CD8-positive, alpha-beta memory T cell (primary cell): ENCODE results near the gene HAND2. TPM values are rescaled to one million over a fixed set of nuclear protein-coding genes. Genes with fewer than 3 reads are reported as not detected.
A peak's percentile ranks its signal among the peaks of the same experiment; 100 is the strongest.

Experiments used
- CTCF ChIA-PET: fragments of 350-600 bp; sonication (Branson Sonifier 250); formaldehyde crosslinking; loops from one replicate; lab custom pipeline; 2021; ENCODE audit warnings: antibody characterized with exemption; lab: Charles Lee
- POLR2A ChIA-PET: fragments of 350-600 bp; sonication (Branson Sonifier 250); formaldehyde crosslinking; loops from one replicate; lab custom pipeline; 2021; ENCODE audit warnings: antibody characterized with exemption; lab: Charles Lee
- DNase-seq, 5 donors: peaks; one replicate each; pipeline versions ENCODE4 v3.0.0 to v3.0.0-alpha.2; 2020 to 2022; ENCODE audit warnings: mixed read lengths in 1 of 5
- H3K27ac ChIP-seq: one replicate; pipeline ENCODE4 v1.7.0; 2013; ENCODE audit warnings: low read depth, mild to moderate bottlenecking, low read length, moderate library complexity
- H3K27me3 ChIP-seq: 2 replicates; pipeline ENCODE4 v1.7.0; 2013; ENCODE audit warnings: low read length, mild to moderate bottlenecking; ENCODE audit not compliant: insufficient read depth, poor library complexity, severe bottlenecking
- H3K36me3 ChIP-seq: 2 replicates; pipeline ENCODE4 v1.7.0; 2013; ENCODE audit warnings: mild to moderate bottlenecking, low read length, moderate library complexity; ENCODE audit not compliant: insufficient read depth
- H3K4me1 ChIP-seq: 2 replicates; pipeline ENCODE4 v1.7.0; 2013; ENCODE audit warnings: mild to moderate bottlenecking, low read length, moderate library complexity; ENCODE audit not compliant: insufficient read depth
- H3K4me3 ChIP-seq: 2 replicates; pipeline ENCODE4 v1.7.0; 2013; ENCODE audit warnings: mild to moderate bottlenecking, low read length
- H3K9me3 ChIP-seq: 2 replicates; pipeline ENCODE4 v1.7.0; 2013; ENCODE audit warnings: mild to moderate bottlenecking, low read length
- H3K27ac Mint-ChIP-seq, 8 donors: one replicate each; pipeline ENCODE4 v1.8.0; 2020 to 2021; ENCODE audit warnings: mixed read lengths in 8 of 8, mild to moderate bottlenecking in 6 of 8, inconsistent platforms in 3 of 8, moderate library complexity in 3 of 8
- H3K27me3 Mint-ChIP-seq, 2 donors: one replicate each; pipeline ENCODE4 v1.8.0; 2020 to 2021; ENCODE audit warnings: mixed read lengths in 2 of 2, mild to moderate bottlenecking in 1 of 2, moderate library complexity in 1 of 2
- H3K36me3 Mint-ChIP-seq, 3 donors: one replicate each; pipeline ENCODE4 v1.8.0; 2020 to 2021; ENCODE audit warnings: mixed read lengths in 3 of 3, inconsistent platforms in 1 of 3, mild to moderate bottlenecking in 1 of 3
- H3K4me1 Mint-ChIP-seq, 3 donors: one replicate each; pipeline ENCODE4 v1.8.0; 2020 to 2021; ENCODE audit warnings: mixed read lengths in 3 of 3, inconsistent platforms in 1 of 3, mild to moderate bottlenecking in 1 of 3
- H3K4me3 Mint-ChIP-seq, 7 donors: one replicate each; pipeline ENCODE4 v1.8.0; 2020 to 2021; ENCODE audit warnings: mixed read lengths in 7 of 7, mild to moderate bottlenecking in 6 of 7, moderate library complexity in 4 of 7, inconsistent platforms in 2 of 7
- H3K9me3 Mint-ChIP-seq, 5 donors: one replicate each; pipeline ENCODE4 v1.8.0; 2020 to 2022; ENCODE audit warnings: mixed read lengths in 5 of 5, mild to moderate bottlenecking in 3 of 5, moderate library complexity in 2 of 5, inconsistent platforms in 1 of 5
- polyA plus RNA-seq: library from polyadenylated mRNA; unstranded; fragments of 300-500 nt; fragmentation: Illumina TruSeq; gene quantifications from one replicate; pipeline ENCODE4 v1.2.3, GENCODE V29; 2021
- total RNA-seq, 2 experiments: library from RNA; stranded (reverse); gene quantifications; one replicate each; pipeline ENCODE4 v1.2.3, GENCODE V29; 2021

Gene HAND2
- total and polyA plus RNA-seq, 3 experiments from 2014 or later = not detected

- ChIA-PET POLR2A (no interaction called here), CTCF (no interaction called here)
- Mint-ChIP-seq H3K4me1 (peaks cover 9 to 21% (median 21%) of the 10 kb centered on the region in 3 donors), H3K27me3 (peaks cover 57 to 83% of the 10 kb centered on the region in 2 donors), H3K4me3 (peak overlapping the region in 1 of 7 donors; percentile 2), H3K9me3 (peaks cover 0 to 9% (median 3%) of the 10 kb centered on the region in 5 donors), H3K27ac (no peak overlapping the region), H3K36me3 (no peaks in the 10 kb centered on the region)
- no peaks in the 10 kb centered on the region for H3K36me3 ChIP-seq
- no peak overlapping the region for H3K27ac ChIP-seq
- H3K4me3 ChIP-seq = no peak overlapping the region
- H3K27me3 ChIP-seq = peaks cover 55% of the 10 kb centered on the region
- H3K4me1 ChIP-seq = peaks cover 14% of the 10 kb centered on the region
- H3K9me3 ChIP-seq = no peaks in the 10 kb centered on the region
- DNase-seq = no peak
Observed at GRCh38 chr4:173539986-173540385, 10.0 kb upstream of the HAND2 start.

DNA sequence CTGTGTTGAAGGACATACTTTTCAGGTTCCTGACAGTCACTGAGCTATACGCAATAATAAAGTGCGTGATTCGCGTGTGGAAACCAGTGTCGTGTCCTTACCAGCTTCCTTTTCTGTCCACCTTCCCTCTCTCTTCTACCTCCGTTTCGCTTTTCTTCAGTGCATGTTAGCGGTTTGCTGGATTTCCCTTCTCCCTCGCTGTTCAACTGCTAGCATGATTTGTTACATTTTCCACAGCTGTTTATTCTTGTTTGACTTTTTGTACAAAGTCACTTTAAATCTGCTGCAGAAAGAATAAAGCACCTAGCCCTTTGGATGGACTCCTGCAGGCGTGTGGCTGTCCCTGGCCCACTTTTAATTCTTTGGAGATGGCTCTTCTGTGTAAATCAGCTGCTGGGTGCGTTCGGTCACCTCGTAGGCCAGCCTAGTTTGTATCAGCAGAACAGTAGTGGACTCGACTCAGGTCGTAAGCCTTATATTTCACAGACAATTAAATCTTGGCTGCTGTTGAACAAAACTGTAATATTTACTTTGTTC lies 8.9 kb upstream of the HAND2 start:
- ChIA-PET CTCF (no interaction called here), POLR2A (no interaction called here)
- Mint-ChIP-seq H3K27ac (peak overlapping the region in 1 of 8 donors; percentile 31), H3K9me3 (peaks cover 0 to 9% (median 3%) of the 10 kb centered on the region in 5 donors), H3K4me1 (peaks cover 9 to 21% (median 21%) of the 10 kb centered on the region in 3 donors), H3K27me3 (peaks cover 64 to 87% of the 10 kb centered on the region in 2 donors), H3K4me3 (peak overlapping the region; percentile 65 to 85 (median 80)), H3K36me3 (no peaks in the 10 kb centered on the region)
- no peak for DNase-seq
- no peaks in the 10 kb centered on the region for H3K36me3 ChIP-seq
- no peaks in the 10 kb centered on the region for H3K9me3 ChIP-seq
- peaks cover 56% of the 10 kb centered on the region for H3K27me3 ChIP-seq
- H3K4me3 ChIP-seq = no peak overlapping the region
- peaks cover 14% of the 10 kb centered on the region for H3K4me1 ChIP-seq
- H3K27ac ChIP-seq = no peak overlapping the region

GRCh38 chr4:173538148-173538908 lies 8.3 kb upstream of the HAND2 start:
- Mint-ChIP-seq H3K27ac (peak overlapping the region in 1 of 8 donors; percentile 39), H3K36me3 (no peaks in the 10 kb centered on the region), H3K27me3 (peaks cover 66 to 89% of the 10 kb centered on the region in 2 donors), H3K4me1 (peaks cover 9 to 21% (median 21%) of the 10 kb centered on the region in 3 donors), H3K9me3 (peaks cover 0 to 9% (median 3%) of the 10 kb centered on the region in 5 donors), H3K4me3 (peak overlapping the region; percentile 65 to 85 (median 80))
- peak overlapping the region; percentile 29 for H3K4me3 ChIP-seq
- H3K36me3 ChIP-seq = no peaks in the 10 kb centered on the region
- H3K4me1 ChIP-seq = peaks cover 14% of the 10 kb centered on the region
- peaks cover 60% of the 10 kb centered on the region for H3K27me3 ChIP-seq
- ChIA-PET POLR2A (no interaction called here), CTCF (no interaction called here)
- H3K27ac ChIP-seq = no peak overlapping the region
- no peak for DNase-seq
- no peaks in the 10 kb centered on the region for H3K9me3 ChIP-seq

DNA sequence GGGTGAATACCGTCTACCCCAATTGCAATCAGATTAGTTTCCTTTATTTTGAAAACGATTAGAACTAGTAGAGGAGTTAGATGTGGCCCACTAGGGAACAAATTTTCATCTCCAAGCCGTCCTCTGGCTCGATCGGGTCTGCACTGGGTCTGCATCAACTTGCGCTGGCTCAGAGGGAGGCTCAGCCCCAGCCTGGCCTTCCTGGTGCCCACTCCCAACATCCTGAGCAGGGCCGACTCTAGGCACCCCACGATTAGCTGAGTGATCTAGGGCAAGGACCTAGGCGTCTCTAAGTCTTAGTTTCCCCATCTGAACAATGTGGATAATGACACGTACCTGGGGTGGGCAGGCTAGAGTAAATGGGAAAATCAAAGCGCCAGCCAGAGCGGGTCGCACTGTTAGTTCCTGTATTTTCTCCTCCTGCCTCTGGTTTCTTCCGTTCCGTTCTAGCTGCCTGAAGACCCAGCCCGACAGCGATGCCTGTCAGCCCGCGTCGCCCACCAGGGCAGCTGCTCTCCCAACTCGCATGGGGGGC lies 7.7 kb upstream of the HAND2 start:
- Mint-ChIP-seq H3K36me3 (peaks cover 0 to 3% (median 0%) of the 10 kb centered on the region in 3 donors), H3K4me1 (peaks cover 9 to 21% (median 21%) of the 10 kb centered on the region in 3 donors), H3K27me3 (peaks cover 71 to 92% of the 10 kb centered on the region in 2 donors), H3K9me3 (peaks cover 0 to 14% (median 3%) of the 10 kb centered on the region in 5 donors), H3K27ac (no peak overlapping the region), H3K4me3 (peak overlapping the region in 4 of 7 donors; percentile 13 to 79 (median 30))
- ChIA-PET POLR2A (no interaction called here), CTCF (no interaction called here)
- H3K9me3 ChIP-seq = no peaks in the 10 kb centered on the region
- no peak overlapping the region for H3K4me3 ChIP-seq
- no peak overlapping the region for H3K27ac ChIP-seq
- no peak for DNase-seq
- H3K27me3 ChIP-seq = peaks cover 63% of the 10 kb centered on the region
- no peaks in the 10 kb centered on the region for H3K36me3 ChIP-seq
- peaks cover 14% of the 10 kb centered on the region for H3K4me1 ChIP-seq

DNA sequence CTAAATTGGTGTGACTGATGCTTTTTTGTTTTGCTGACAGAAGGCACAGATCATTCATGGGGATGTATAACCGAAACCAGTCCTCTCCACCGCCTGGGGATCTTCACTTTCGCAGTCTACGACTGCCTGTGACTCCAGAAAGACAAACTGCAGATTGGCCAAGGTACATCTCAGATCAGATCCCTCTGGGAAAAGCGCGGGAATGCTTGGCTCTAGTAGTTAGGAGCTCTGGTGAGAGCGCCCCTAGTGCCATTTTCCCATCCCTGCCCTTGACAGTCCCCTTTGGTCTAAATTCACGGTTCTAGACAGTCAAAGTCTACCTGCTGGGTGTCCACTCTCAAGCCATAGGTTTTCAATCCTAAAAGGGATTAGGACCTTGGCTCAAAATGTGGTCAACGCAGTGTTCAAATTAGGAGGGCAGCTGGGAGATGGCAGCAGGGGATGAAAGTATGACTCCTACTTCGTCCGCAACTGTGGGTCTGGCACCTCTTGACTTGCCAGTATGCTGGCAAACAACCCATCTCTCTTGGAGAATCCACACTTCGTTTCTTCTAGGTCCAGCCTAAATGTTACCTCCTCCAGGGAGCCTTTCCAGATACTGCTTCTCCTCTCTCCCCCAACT lies 6.9 kb upstream of the HAND2 start:
- no peak overlapping the region for H3K4me3 ChIP-seq

GRCh38 chr4:173535957-173536356 lies 5.9 kb upstream of the HAND2 start:
- H3K27me3 Mint-ChIP-seq = peaks cover 87 to 98% of the 10 kb centered on the region in 2 donors
- Histone ChIP-seq H3K36me3 (no peaks in the 10 kb centered on the region), H3K4me1 (peaks cover 14% of the 10 kb centered on the region), H3K4me3 (no peak overlapping the region), H3K27me3 (peaks cover 73% of the 10 kb centered on the region), H3K9me3 (no peaks in the 10 kb centered on the region), H3K27ac (no peak overlapping the region)
- DNase-seq = no peak
- H3K4me3 Mint-ChIP-seq = no peak overlapping the region
- ChIA-PET CTCF (interaction anchor here (0.7 kb wide), 1 partner anchor 13 kb away, joined by 3 read pairs; no protein-coding TSS in a partner anchor), POLR2A (no interaction called here)
- H3K9me3 Mint-ChIP-seq = peaks cover 0 to 24% (median 9%) of the 10 kb centered on the region in 5 donors
- H3K27ac Mint-ChIP-seq = peak overlapping the region in 1 of 8 donors; percentile 25
- peaks cover 9 to 25% (median 21%) of the 10 kb centered on the region in 3 donors for H3K4me1 Mint-ChIP-seq
- H3K36me3 Mint-ChIP-seq = peaks cover 0 to 9% (median 0%) of the 10 kb centered on the region in 3 donors

More for the DNA sequence above, 6.9 kb upstream of the HAND2 start:
- H3K36me3 Mint-ChIP-seq = peaks cover 0 to 9% (median 0%) of the 10 kb centered on the region in 3 donors
- peaks cover 79 to 95% of the 10 kb centered on the region in 2 donors for H3K27me3 Mint-ChIP-seq
- Histone ChIP-seq H3K36me3 (no peaks in the 10 kb centered on the region), H3K27me3 (peaks cover 69% of the 10 kb centered on the region), H3K4me1 (peaks cover 14% of the 10 kb centered on the region), H3K9me3 (no peaks in the 10 kb centered on the region), H3K27ac (no peak overlapping the region)
- H3K4me3 Mint-ChIP-seq = no peak overlapping the region
- H3K4me1 Mint-ChIP-seq = peaks cover 9 to 21% (median 21%) of the 10 kb centered on the region in 3 donors
- no peak for DNase-seq
- CTCF ChIA-PET = interaction anchor here (0.7 kb wide), 1 partner anchor 14 kb away, joined by 3 read pairs; no protein-coding TSS in a partner anchor
- POLR2A ChIA-PET = no interaction called here
- peaks cover 0 to 19% (median 9%) of the 10 kb centered on the region in 5 donors for H3K9me3 Mint-ChIP-seq
- H3K27ac Mint-ChIP-seq = no peak overlapping the region

DNA sequence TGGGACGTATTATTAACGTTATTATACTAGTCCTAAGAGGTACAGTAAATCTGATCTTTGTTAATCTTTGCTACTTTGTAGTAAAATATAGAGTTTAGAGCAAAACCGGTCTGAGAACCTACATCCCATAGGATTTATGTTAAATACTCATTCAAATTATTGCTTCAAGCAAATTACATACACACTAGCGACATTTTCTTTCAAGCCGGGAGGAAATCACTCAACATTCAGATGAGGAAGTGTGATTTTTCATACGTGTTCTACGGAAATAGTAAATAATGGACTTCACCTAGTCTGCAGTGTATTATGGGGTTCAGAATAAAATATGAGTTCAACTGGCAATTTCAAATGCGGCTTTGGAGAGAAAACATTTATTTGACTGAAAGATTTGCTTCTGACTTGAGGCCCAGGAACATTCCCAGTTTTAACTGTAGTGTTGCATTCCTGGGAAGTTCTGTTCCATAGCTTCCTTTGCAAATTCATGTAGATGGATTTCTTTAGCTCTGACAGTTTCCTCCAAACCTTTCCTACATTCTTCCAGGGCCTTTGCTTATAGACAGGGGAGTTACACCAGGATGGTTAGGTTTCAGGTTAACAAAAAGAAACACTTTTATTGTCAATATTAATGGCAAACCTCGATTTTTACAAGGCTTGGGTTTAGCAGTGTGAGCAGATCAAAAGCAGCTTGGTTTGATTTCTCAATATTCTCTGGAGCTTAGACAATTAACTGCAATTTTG lies 5.3 kb upstream of the HAND2 start:
- H3K27me3 ChIP-seq = peaks cover 78% of the 10 kb centered on the region
- H3K27me3 Mint-ChIP-seq = peaks cover 90 to 98% of the 10 kb centered on the region in 2 donors
- ChIA-PET POLR2A (no interaction called here), CTCF (no interaction called here)
- H3K36me3 Mint-ChIP-seq = peaks cover 0 to 9% (median 0%) of the 10 kb centered on the region in 3 donors
- H3K4me1 Mint-ChIP-seq = peaks cover 10 to 31% (median 28%) of the 10 kb centered on the region in 3 donors
- H3K9me3 Mint-ChIP-seq = peaks cover 0 to 24% (median 9%) of the 10 kb centered on the region in 5 donors
- no peaks in the 10 kb centered on the region for H3K9me3 ChIP-seq
- no peak overlapping the region for H3K4me3 Mint-ChIP-seq
- H3K36me3 ChIP-seq = no peaks in the 10 kb centered on the region
- H3K27ac ChIP-seq = no peak overlapping the region
- no peak overlapping the region for H3K27ac Mint-ChIP-seq
- H3K4me1 ChIP-seq = peaks cover 20% of the 10 kb centered on the region
- no peak overlapping the region for H3K4me3 ChIP-seq
- DNase-seq = no peak
